VCaP (cell line): Measurements from ENCODE around the gene ZSCAN30.

Experiments used
- H3K27ac ChIP-seq: fragments of 450-650 bp; 2 replicates; pipeline ENCODE4 v1.5.1; 2017
- CTCF ChIP-seq: fragments of 450-650 bp; conservative IDR thresholded peaks from 2 replicates; pipeline ENCODE4 v1.5.1; 2017; ENCODE audit warnings: mild to moderate bottlenecking, moderate library complexity

ZSCAN30 gene

GRCh38 chr18:35203067-35203466 is 87.0 kb downstream of the ZSCAN30 start:
- no peak for TF ChIP-seq CTCF
- no peak overlapping the region for H3K27ac ChIP-seq

- no peak for TF ChIP-seq CTCF
- H3K27ac ChIP-seq = no peak overlapping the region
These were observed 88.6 kb downstream of the ZSCAN30 start for GRCh38 chr18:35201256-35201931.
